ENCODE data around the gene HBB.

Gene HBB

GRCh38 chr11:5247472-5248192 lies 20.8 kb upstream of the HBB start:
- DNase-seq (ENCODE audit: low read depth in 2 of 2), result no peak

GRCh38 chr11:5246772-5247471 lies 20.1 kb upstream of the HBB start:
- no peak for DNase-seq (ENCODE audit: low read depth in 2 of 2)

- no peak for DNase-seq (ENCODE audit: low read depth in 2 of 2)
Observed at GRCh38 chr11:5245155-5245554, 18.3 kb upstream of the HBB start.

- no peak for DNase-seq (ENCODE audit: low read depth in 2 of 2)
Observed at GRCh38 chr11:5243816-5244180, 16.9 kb upstream of the HBB start.

GRCh38 chr11:5242933-5243815 lies 16.3 kb upstream of the HBB start:
- no peak for DNase-seq (ENCODE audit: low read depth in 2 of 2)

GRCh38 chr11:5242208-5242607 lies 15.3 kb upstream of the HBB start:
- DNase-seq (ENCODE audit: low read depth in 2 of 2), result no peak

- no peak for DNase-seq (ENCODE audit: low read depth in 2 of 2)
Observed at GRCh38 chr11:5241458-5241857, 14.6 kb upstream of the HBB start.

GRCh38 chr11:5240458-5240857 lies 13.6 kb upstream of the HBB start:
- DNase-seq (ENCODE audit: low read depth in 2 of 2), result no peak

- no peak for DNase-seq (ENCODE audit: low read depth in 2 of 2)
Observed at GRCh38 chr11:5240056-5240455, 13.2 kb upstream of the HBB start.

- DNase-seq (ENCODE audit: low read depth in 2 of 2), result no peak
Observed at GRCh38 chr11:5239046-5239445, 12.2 kb upstream of the HBB start.

GRCh38 chr11:5238486-5238885 lies 11.6 kb upstream of the HBB start:
- DNase-seq (ENCODE audit: low read depth in 2 of 2), result no peak

GRCh38 chr11:5237420-5237819 lies 10.5 kb upstream of the HBB start:
- DNase-seq (ENCODE audit: low read depth in 2 of 2), result no peak

GRCh38 chr11:5235364-5236095 lies 8.7 kb upstream of the HBB start:
- DNase-seq (ENCODE audit: low read depth in 2 of 2), result no peak

GRCh38 chr11:5234381-5234834 lies 7.5 kb upstream of the HBB start, which contains the start of gene HBD:
TSS of gene HBD (minus strand) at chr11:5234483. CDS start at chr11:5234433, 50 bp downstream.
- no peak for DNase-seq (ENCODE audit: low read depth in 2 of 2)

- no peak for DNase-seq (ENCODE audit: low read depth in 2 of 2)
Observed at GRCh38 chr11:5233307-5233706, 6.4 kb upstream of the HBB start.

GRCh38 chr11:5232821-5233220 lies 6.0 kb upstream of the HBB start:
- DNase-seq (ENCODE audit: low read depth in 2 of 2), result no peak

GRCh38 chr11:5232176-5232575 lies 5.3 kb upstream of the HBB start:
- DNase-seq (ENCODE audit: low read depth in 2 of 2), result no peak

- DNase-seq (ENCODE audit: low read depth in 2 of 2), result no peak
Observed at GRCh38 chr11:5231111-5231510, 4.2 kb upstream of the HBB start.

- no peak for DNase-seq (ENCODE audit: low read depth in 2 of 2)
Observed at GRCh38 chr11:5230266-5230665, 3.4 kb upstream of the HBB start.

- no peak for DNase-seq (ENCODE audit: low read depth in 2 of 2)
Observed at GRCh38 chr11:5229796-5230195, 2.9 kb upstream of the HBB start.

- no peak for DNase-seq (ENCODE audit: low read depth in 2 of 2)
Observed at GRCh38 chr11:5229356-5229755, 2.5 kb upstream of the HBB start.

- no peak for DNase-seq (ENCODE audit: low read depth in 2 of 2)
Observed at GRCh38 chr11:5228124-5228523, 1.3 kb upstream of the HBB start.
